Measurements from ENCODE around the gene PLEKHN1. TPM values are rescaled to one million over a fixed set of nuclear protein-coding genes. Genes with fewer than 3 reads are reported as not detected.

PLEKHN1 gene
- total and polyA plus RNA-seq, 4 experiments from 2014 or later, result 0.50 to 2.9 (median 2.2) TPM; not detected in 1

- peaks cover 4 to 21% (median 5%) of the 10 kb centered on the region in 4 donors for H3K4me1 Mint-ChIP-seq
- DNase-seq, result peak in 2 of 5 donors; percentile 28 to 29
- Histone ChIP-seq H3K4me1 (ENCODE audit: insufficient read depth, low read length) (peaks cover 27% of the 10 kb centered on the region), H3K36me3 (ENCODE audit: insufficient read depth, low read length) (no peaks in the 10 kb centered on the region), H3K9me3 (ENCODE audit: control insufficient read depth in 1 of 2, low read length in 2 of 2) (no peaks in the 10 kb centered on the region), H3K27ac (ENCODE audit: low read depth, low read length) (no peak overlapping the region), H3K27me3 (ENCODE audit: insufficient read depth, low read length) (peaks cover 30% of the 10 kb centered on the region), H3K4me3 (ENCODE audit: low read length in 2 of 2) (no peak overlapping the region)
- peaks cover 20 to 26% of the 10 kb centered on the region in 2 donors for H3K27me3 Mint-ChIP-seq
- no peaks in the 10 kb centered on the region for H3K9me3 Mint-ChIP-seq
- intact Hi-C loops (cut with micrococcal nuclease), result no loop called here
- ChIA-PET CTCF (ENCODE audit: partially characterized antibody) (no interaction called here), POLR2A (ENCODE audit: partially characterized antibody) (interaction anchor here (3.1 kb wide), 1 partner anchor 15 kb away, joined by 11 read pairs; the partner anchor contains the start of gene ISG15)
- H3K4me3 Mint-ChIP-seq, result no peak overlapping the region
- no peak overlapping the region for H3K27ac Mint-ChIP-seq
- no peaks in the 10 kb centered on the region for H3K36me3 Mint-ChIP-seq
Observed at GRCh38 chr1:998745-998994, 32.4 kb downstream of the PLEKHN1 start.

GRCh38 chr1:998995-999724 lies 32.9 kb downstream of the PLEKHN1 start:
- POLR2A ChIA-PET (ENCODE audit: partially characterized antibody), result interaction anchor here (3.1 kb wide), 1 partner anchor 14 kb away, joined by 11 read pairs; the partner anchor contains the start of gene ISG15
- H3K27me3 ChIP-seq (ENCODE audit: insufficient read depth, low read length), result peaks cover 32% of the 10 kb centered on the region
- no peaks in the 10 kb centered on the region for H3K9me3 ChIP-seq (ENCODE audit: control insufficient read depth in 1 of 2, low read length in 2 of 2)
- peak overlapping the region in 5 of 8 donors; percentile 35 to 69 (median 58) for H3K4me3 Mint-ChIP-seq
- peaks cover 20 to 26% of the 10 kb centered on the region in 2 donors for H3K27me3 Mint-ChIP-seq
- peaks cover 27% of the 10 kb centered on the region for H3K4me1 ChIP-seq (ENCODE audit: insufficient read depth, low read length)
- H3K27ac ChIP-seq (ENCODE audit: low read depth, low read length), result no peak overlapping the region
- peak in 2 of 5 donors; percentile 30 to 43 for DNase-seq
- H3K4me1 Mint-ChIP-seq, result peaks cover 4 to 21% (median 5%) of the 10 kb centered on the region in 4 donors
- H3K36me3 Mint-ChIP-seq, result no peaks in the 10 kb centered on the region
- peak overlapping the region in 1 of 2 donors; percentile 35 for H3K4me3 ChIP-seq (ENCODE audit: low read length in 2 of 2)
- peak overlapping the region in 1 of 7 donors; percentile 35 for H3K27ac Mint-ChIP-seq
- CTCF ChIA-PET (ENCODE audit: partially characterized antibody), result interaction anchor here (1.1 kb wide), 1 partner anchor 14 kb away, joined by 5 read pairs; the partner anchor contains the start of gene ISG15
- no peaks in the 10 kb centered on the region for H3K9me3 Mint-ChIP-seq
- intact Hi-C loops (cut with micrococcal nuclease), result no loop called here
- H3K36me3 ChIP-seq (ENCODE audit: insufficient read depth, low read length), result no peaks in the 10 kb centered on the region

- Histone ChIP-seq H3K27me3 (ENCODE audit: insufficient read depth, low read length) (peaks cover 39% of the 10 kb centered on the region), H3K27ac (ENCODE audit: low read depth, low read length) (no peak within 1 kb of the TSS), H3K36me3 (ENCODE audit: insufficient read depth, low read length) (no peaks in the 10 kb centered on the region), H3K9me3 (ENCODE audit: control insufficient read depth in 1 of 2, low read length in 2 of 2) (no peaks in the 10 kb centered on the region), H3K4me1 (ENCODE audit: insufficient read depth, low read length) (peaks cover 29% of the 10 kb centered on the region), H3K4me3 (ENCODE audit: low read length in 2 of 2) (peak within 1 kb of the TSS; percentile 3 to 44)
- Mint-ChIP-seq H3K36me3 (no peaks in the 10 kb centered on the region), H3K27me3 (peaks cover 21 to 29% of the 10 kb centered on the region in 2 donors), H3K4me1 (peaks cover 7 to 24% (median 9%) of the 10 kb centered on the region in 4 donors), H3K9me3 (no peaks in the 10 kb centered on the region), H3K4me3 (peak within 1 kb of the TSS; percentile 64 to 91 (median 76)), H3K27ac (peak within 1 kb of the TSS; percentile 85 to 94 (median 89))
- ChIA-PET CTCF (ENCODE audit: partially characterized antibody) (interaction anchor here (1.1 kb wide), 1 partner anchor 14 kb away, joined by 5 read pairs; the partner anchor contains the start of gene ISG15), POLR2A (ENCODE audit: partially characterized antibody) (interaction anchor here (3.1 kb wide), 1 partner anchor 14 kb away, joined by 11 read pairs; the partner anchor contains the start of gene ISG15)
- peak; percentile 51 to 61 (median 58) for DNase-seq
- intact Hi-C loops (cut with micrococcal nuclease), result no loop called here
Observed at GRCh38 chr1:999725-1000356, 33.6 kb downstream of the PLEKHN1 start, which contains the start of gene HES4. Gene HES4, minus strand, starts transcription at chr1:1000097. Its CDS starts 124 bp downstream, at chr1:999973.

GRCh38 chr1:1000357-1001056 lies 34.2 kb downstream of the PLEKHN1 start:
- Mint-ChIP-seq H3K4me1 (peaks cover 11 to 22% (median 13%) of the 10 kb centered on the region in 4 donors), H3K27ac (peak overlapping the region; percentile 85 to 94 (median 89)), H3K4me3 (peak overlapping the region; percentile 64 to 91 (median 76)), H3K27me3 (peaks cover 23 to 29% of the 10 kb centered on the region in 2 donors), H3K36me3 (no peaks in the 10 kb centered on the region), H3K9me3 (no peaks in the 10 kb centered on the region)
- H3K4me1 ChIP-seq (ENCODE audit: insufficient read depth, low read length), result peaks cover 36% of the 10 kb centered on the region
- peak; percentile 67 to 80 (median 75) for DNase-seq
- no peaks in the 10 kb centered on the region for H3K36me3 ChIP-seq (ENCODE audit: insufficient read depth, low read length)
- peak overlapping the region; percentile 3 to 44 for H3K4me3 ChIP-seq (ENCODE audit: low read length in 2 of 2)
- CTCF ChIA-PET (ENCODE audit: partially characterized antibody), result interaction anchor here (1.9 to 4.5 kb wide), 4 partner anchors 8 to 17 kb away, joined by 8 to 35 read pairs (median 16); partner anchors contain the start of gene ISG15
- no peaks in the 10 kb centered on the region for H3K9me3 ChIP-seq (ENCODE audit: control insufficient read depth in 1 of 2, low read length in 2 of 2)
- H3K27ac ChIP-seq (ENCODE audit: low read depth, low read length), result no peak overlapping the region
- POLR2A ChIA-PET (ENCODE audit: partially characterized antibody), result interaction anchor here (2.1 kb wide), 1 partner anchor 18 kb away, joined by 8 read pairs; no protein-coding TSS in a partner anchor
- intact Hi-C loops (cut with micrococcal nuclease), result no loop called here
- H3K27me3 ChIP-seq (ENCODE audit: insufficient read depth, low read length), result peaks cover 46% of the 10 kb centered on the region

- no peak overlapping the region for H3K27ac ChIP-seq (ENCODE audit: low read depth, low read length)
Observed at GRCh38 chr1:1001057-1001783, 34.9 kb downstream of the PLEKHN1 start.

GRCh38 chr1:1003618-1004419 lies 37.5 kb downstream of the PLEKHN1 start:
- no peaks in the 10 kb centered on the region for H3K36me3 ChIP-seq (ENCODE audit: insufficient read depth, low read length)
- peaks cover 32% of the 10 kb centered on the region for H3K4me1 ChIP-seq (ENCODE audit: insufficient read depth, low read length)
- H3K27me3 Mint-ChIP-seq, result peaks cover 27 to 32% of the 10 kb centered on the region in 2 donors
- peaks cover 8 to 17% (median 10%) of the 10 kb centered on the region in 4 donors for H3K4me1 Mint-ChIP-seq
- no peak overlapping the region for H3K27ac ChIP-seq (ENCODE audit: low read depth, low read length)
- no peak for DNase-seq
- POLR2A ChIA-PET (ENCODE audit: partially characterized antibody), result interaction anchor here (1.5 kb wide), 1 partner anchor 10 kb away, joined by 7 read pairs; the partner anchor contains the start of gene ISG15
- CTCF ChIA-PET (ENCODE audit: partially characterized antibody), result interaction anchor here (3.5 to 4.5 kb wide), 2 partner anchors 10 to 11 kb away, joined by 19 to 35 read pairs; partner anchors contain the start of gene ISG15
- H3K9me3 Mint-ChIP-seq, result no peaks in the 10 kb centered on the region
- peak overlapping the region in 1 of 7 donors; percentile 81 for H3K27ac Mint-ChIP-seq
- intact Hi-C loops (cut with micrococcal nuclease), result no loop called here
- no peaks in the 10 kb centered on the region for H3K9me3 ChIP-seq (ENCODE audit: control insufficient read depth in 1 of 2, low read length in 2 of 2)
- no peaks in the 10 kb centered on the region for H3K36me3 Mint-ChIP-seq
- no peak overlapping the region for H3K4me3 Mint-ChIP-seq
- no peak overlapping the region for H3K4me3 ChIP-seq (ENCODE audit: low read length in 2 of 2)
- H3K27me3 ChIP-seq (ENCODE audit: insufficient read depth, low read length), result peaks cover 37% of the 10 kb centered on the region

More at GRCh38 chr1:1001057-1001783, 34.9 kb downstream of the PLEKHN1 start:
- ChIA-PET CTCF (ENCODE audit: partially characterized antibody) (interaction anchor here (1.3 to 4.5 kb wide), 8 partner anchors 9 to 63 kb away, joined by 4 to 35 read pairs (median 7); partner anchors contain the start of gene ISG15), POLR2A (ENCODE audit: partially characterized antibody) (interaction anchor here (1.5 to 2.1 kb wide), 2 partner anchors 12 to 17 kb away, joined by 8 to 16 read pairs; partner anchors contain the start of gene ISG15)
- H3K36me3 Mint-ChIP-seq, result no peaks in the 10 kb centered on the region
- Histone ChIP-seq H3K4me1 (ENCODE audit: insufficient read depth, low read length) (peaks cover 32% of the 10 kb centered on the region), H3K4me3 (ENCODE audit: low read length in 2 of 2) (peak overlapping the region; percentile 3 to 44), H3K27me3 (ENCODE audit: insufficient read depth, low read length) (peaks cover 47% of the 10 kb centered on the region), H3K36me3 (ENCODE audit: insufficient read depth, low read length) (no peaks in the 10 kb centered on the region), H3K9me3 (ENCODE audit: control insufficient read depth in 1 of 2, low read length in 2 of 2) (no peaks in the 10 kb centered on the region)
- peaks cover 8 to 17% (median 10%) of the 10 kb centered on the region in 4 donors for H3K4me1 Mint-ChIP-seq
- H3K9me3 Mint-ChIP-seq, result no peaks in the 10 kb centered on the region
- H3K27ac Mint-ChIP-seq, result peak overlapping the region in 6 of 7 donors; percentile 85 to 94 (median 90)
- intact Hi-C loops (cut with micrococcal nuclease), result no loop called here
- H3K4me3 Mint-ChIP-seq, result peak overlapping the region; percentile 64 to 91 (median 76)
- peak in 1 of 5 donors; percentile 23 for DNase-seq
- H3K27me3 Mint-ChIP-seq, result peaks cover 23 to 28% of the 10 kb centered on the region in 2 donors

Data from CD4-positive, alpha-beta memory T cell (primary cell).